ENCODE measurements around the gene KDM4B.

Gene KDM4B

DNA sequence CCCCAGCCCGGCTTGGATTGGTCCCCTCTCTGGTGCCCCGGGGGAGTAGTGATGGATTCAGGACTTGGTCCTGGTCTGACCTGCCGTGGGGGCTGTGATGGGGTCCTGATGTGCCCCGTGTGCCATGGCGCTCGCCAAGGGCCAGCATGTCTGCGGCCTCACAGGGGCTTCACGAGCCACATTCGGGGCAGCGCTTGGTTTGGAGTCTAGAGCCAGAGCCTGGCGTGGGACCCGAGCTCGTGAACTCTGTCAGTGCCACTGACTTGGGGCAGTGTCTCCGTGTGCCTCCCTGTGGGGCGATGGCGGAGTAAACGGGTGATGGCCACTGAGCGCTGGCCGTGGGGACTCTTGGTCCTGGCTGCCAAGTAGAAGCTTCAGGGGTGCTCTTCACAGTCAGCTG is 17.1 kb downstream of the KDM4B start:
- DNase-seq = no peak

DNA sequence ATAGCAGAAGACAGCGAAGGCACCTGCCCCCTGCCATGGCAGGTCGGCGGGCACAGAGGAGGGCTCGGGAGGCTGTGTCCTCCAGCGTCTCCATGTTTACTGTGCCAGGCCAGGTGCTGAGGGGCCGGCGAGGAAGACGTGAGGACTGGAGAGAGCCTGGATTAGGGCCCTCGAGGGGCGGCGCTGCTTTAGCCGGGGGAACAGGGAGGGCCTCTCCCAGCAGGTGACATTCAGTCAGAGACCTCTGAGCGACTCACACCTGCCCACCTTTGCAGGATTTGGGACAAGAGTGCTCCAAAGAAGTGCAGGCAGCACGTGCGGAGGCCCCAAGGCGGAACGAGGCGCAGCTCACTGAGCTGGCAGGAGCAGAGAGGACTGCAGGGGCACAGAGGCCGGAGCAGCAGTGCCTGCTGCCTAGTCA is 17.6 kb downstream of the KDM4B start:
- no peak for DNase-seq

GRCh38 chr19:4987256-4987655 is 18.3 kb downstream of the KDM4B start:
- no peak for DNase-seq

- DNase-seq = no peak
Measured at GRCh38 chr19:4987692-4988370, 18.9 kb downstream of the KDM4B start.

DNA sequence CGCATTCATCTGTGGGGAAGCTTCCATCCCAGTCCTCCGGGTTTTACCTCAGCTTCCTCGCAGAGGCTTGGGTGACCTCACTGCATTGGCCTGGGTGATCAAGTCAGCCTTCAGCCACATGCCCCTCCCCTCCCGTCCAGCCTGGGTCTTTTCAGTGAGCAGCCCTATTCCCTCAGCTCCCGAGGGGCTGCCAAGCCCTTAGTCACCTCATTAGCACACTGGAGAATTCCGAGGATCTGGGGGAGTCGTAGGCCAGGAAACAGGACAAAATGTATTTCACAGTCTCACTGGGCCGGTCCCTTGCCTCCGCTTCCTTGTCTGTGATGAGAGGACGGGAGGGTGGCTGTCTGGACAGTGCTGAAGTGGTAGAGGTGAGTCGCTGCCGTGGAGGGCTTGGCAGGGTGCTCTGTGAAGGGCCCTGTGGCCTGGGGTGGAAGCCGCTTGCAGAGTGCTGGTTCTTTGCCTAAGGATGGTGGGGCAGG is 19.9 kb downstream of the KDM4B start:
- no peak for DNase-seq

DNA sequence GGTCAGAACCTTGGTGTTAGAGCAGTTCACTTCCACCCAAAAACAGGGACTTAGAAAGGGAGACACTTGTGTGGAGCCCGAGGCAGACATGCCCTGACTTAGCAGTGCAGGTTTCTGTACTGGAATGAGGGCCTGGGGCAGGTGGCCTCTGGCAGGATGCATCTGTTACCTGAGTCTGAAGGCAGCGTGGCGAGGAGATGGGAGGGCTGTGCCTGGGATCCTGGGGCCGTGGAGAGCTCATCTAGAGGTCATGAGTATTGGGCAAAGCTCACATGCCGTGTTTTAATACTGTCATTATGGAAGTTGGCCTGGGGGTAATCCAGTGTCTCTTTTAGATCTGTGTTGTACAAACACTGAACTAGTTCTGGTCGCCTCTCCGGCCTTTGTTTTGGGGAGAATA is 21.4 kb downstream of the KDM4B start:
- DNase-seq = no peak

- no peak for DNase-seq
Measured at GRCh38 chr19:4991538-4991937, 22.6 kb downstream of the KDM4B start.

DNA sequence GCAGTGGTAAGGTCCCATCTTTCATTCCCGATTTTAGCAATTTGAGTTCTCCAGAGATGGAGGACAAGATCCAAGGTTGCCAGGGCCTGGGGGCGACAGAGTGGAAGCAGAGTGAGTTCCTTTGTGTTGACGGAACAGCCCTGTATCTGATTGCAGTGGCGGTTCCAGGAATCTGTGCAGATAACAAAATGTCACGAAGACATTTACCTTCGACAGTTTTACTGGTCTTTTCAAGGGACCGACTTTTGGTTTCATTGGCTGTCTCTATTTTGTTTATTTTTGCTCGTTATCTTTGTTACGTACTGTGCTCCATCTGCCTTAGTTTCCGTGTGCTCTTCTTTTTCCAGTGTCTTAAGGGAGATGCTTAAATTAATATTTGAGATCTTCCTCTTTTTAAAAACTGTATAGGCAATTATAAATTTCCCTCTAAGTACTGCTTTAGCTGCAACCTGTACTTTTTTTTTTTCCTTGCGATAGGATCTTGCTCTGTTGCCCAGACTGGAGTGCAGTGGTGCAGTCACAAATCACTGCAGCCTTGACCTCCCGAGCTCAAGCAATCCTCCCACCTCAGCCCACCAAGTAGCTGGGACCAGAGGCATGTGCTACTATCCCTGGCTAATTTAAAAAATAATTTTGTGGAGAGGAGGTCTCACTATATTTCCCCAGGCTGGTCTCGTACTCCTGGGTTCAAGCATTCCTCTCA is 23.2 kb downstream of the KDM4B start:
- no peak for DNase-seq

DNA sequence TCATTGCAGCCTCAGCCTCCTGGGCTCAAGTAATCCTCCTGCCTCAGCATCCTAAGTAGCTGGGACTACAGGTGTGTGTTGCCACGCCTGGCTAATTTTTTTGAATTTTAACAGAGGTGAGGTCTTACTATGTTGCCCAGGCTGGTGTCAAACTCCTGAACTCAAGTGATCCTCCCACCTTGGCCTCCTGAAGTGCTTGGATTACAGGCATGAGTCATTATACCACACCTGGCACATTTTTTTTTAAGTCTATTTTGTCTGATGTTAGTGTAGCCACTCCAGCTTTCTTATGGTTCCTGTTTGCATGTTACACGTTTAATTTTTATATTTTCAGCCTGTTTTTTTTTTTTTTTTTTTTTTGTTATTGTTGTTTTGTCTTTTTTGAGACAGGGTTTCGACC is 24.8 kb downstream of the KDM4B start:
- no peak for DNase-seq

DNA sequence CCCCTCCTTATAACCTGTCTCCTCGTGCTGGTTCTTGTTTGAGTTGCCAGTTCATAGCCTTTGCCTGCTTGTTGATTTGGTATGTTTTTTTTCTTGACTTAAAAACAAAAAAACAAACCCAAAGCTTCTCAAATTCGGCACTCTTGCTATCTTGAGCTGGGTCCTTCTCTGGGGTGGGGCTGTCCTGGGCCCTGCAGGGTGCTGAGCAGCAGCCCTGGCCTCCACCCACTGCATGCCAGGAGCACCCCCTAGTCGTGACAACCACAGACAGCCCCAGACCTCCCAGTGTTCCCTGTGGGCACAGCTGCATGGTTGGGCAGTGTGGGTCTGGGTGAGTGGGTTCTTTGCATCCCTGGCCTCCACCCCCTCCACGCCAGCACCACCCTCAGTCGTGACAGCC is 27.8 kb downstream of the KDM4B start:
- DNase-seq = no peak

- no peak for DNase-seq
Measured at GRCh38 chr19:4997297-4997696, 28.4 kb downstream of the KDM4B start.

- no peak for DNase-seq
Measured at GRCh38 chr19:5000120-5000611, 31.3 kb downstream of the KDM4B start.

- DNase-seq = no peak
Measured at GRCh38 chr19:5001615-5002014, 32.7 kb downstream of the KDM4B start.

DNA sequence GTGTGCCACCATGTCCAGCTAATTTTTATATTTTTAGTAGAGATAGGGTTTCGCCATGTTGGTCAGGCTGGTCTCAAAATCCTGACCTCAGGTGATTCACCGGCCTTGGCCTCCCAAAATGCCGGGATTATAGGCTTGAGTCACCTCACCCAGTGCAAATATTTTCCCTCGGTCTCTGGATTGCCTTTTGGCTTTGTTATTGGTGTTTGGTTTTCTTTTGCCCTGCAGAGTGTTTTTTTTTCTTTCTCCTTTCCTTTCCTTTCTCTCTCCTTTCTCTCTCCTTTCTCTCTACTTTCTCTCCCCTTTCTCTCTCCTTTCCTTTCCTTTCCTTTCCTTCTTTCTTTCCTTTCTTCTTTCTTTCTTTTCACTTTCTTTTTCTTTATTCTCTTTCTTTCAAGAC is 33.2 kb downstream of the KDM4B start:
- no peak for DNase-seq

DNA sequence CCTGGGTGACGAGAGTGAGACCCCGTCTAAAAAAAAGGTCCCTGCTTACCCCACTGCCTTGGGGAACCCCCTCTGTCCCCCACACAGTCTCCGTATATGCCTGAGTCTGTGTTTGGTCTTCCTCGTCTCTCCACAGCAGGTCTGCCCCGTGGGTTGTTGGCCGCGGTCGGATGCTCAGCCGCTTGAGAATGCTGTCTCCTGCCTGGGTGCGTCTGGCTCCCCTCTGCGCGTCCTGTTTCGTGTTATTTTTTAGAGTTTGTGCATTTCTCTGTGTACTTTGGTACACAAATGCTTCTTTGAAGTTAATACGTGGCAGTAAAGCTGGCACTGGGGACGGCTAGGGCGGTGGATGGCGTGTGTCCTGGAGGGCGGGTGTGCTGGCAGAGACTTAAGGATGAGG is 34.9 kb downstream of the KDM4B start:
- no peak for DNase-seq

DNA sequence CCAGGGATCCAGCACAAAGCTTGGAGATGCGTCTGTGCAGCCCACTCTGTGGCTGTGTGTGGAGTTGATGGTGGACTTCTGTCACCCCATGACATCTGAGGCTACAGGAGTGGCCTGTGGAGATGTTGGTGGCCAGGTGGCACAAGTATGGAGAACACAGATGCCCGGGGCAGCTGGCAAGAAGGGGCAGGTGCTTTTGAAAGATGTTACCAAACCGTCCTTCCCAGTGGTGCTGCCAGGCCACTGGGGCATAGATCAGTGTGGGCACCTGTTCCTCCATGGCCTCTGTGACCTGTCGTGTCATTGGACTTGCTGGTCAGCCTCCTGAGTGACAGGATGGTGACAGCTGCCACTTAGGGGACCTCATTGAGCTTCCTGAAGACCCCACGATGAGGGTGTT is 36.2 kb downstream of the KDM4B start:
- no peak for DNase-seq

DNA sequence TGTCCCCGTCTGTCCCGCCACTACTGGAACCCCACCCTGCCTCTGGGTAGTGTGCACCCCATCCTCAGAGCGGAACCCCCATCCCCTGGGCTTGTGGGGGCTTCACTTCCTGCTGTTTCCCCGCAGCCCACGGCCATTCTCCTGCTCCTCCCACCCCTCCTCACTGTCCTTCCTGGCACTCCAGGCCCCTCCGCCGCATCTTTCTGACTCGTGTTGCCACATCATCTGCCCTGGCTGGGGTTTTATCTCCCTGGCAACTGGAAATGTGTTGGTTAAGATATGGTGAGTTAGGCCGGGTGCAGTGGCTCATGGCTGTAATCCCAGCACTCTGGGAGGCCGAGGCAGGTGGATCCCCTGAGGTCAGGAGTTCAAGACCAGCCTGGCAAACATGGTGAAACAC is 37.3 kb downstream of the KDM4B start:
- DNase-seq = no peak

DNA sequence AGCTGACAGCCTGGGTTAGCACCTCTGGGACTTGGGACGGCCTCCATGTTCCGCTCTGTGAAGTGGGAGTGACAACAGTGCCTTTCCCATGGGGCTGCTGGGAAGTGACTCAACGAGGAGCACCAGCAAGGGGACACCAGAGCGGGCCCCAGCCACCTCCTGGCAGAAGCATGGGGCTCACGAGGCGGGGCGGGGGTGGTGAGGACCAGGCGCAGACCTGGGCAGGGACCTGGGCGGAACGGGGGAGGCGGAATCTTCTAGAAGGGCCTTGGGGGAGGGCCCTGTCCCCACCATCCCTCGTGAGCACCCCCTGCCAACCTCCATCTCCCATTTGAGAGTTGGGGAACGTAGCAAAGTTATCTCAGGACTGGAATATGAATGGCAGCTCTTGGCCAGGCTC is 37.9 kb downstream of the KDM4B start:
- DNase-seq = no peak

GRCh38 chr19:5011476-5012238 is 42.7 kb downstream of the KDM4B start:
- DNase-seq = no peak

DNA sequence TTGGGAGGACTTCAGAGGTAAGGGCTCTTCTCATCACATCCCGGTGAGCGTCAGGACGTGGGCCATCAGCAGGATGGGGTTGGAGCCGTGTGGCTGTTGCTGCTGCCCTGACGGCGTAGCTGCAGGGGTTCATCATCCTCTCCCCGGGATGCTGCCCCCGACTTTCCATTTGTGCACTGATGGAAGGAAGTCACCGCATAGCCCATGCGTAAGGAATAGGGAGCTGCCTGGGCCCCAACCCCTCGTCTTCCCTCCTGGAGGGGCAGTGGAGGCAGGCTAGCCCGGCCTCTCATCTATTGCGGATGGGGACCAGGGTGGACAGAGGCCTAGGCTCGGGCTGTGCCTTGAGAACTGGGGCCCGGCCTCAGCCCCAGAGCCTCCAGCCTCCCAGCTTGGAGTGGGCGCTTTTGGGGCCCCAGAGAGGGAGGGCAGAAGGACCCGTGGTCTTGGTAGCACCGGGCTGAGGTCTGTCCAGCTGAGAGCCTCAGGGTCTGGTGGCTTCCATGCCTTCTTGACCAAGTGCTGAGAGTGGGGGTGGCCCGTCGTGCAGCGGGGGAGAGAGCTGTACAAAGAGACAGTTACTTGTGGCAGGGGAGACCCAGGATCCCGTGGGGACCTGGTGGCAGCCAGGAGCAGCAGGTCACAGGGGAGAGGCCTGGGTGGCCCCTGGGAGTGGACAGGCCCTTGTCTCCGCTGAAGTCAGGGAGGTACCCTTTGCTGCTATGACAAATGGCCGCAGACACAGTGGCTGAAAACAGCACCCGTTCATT is 44.0 kb downstream of the KDM4B start:
- DNase-seq = no peak

GRCh38 chr19:5013761-5014160 is 44.8 kb downstream of the KDM4B start:
- DNase-seq = no peak

DNA sequence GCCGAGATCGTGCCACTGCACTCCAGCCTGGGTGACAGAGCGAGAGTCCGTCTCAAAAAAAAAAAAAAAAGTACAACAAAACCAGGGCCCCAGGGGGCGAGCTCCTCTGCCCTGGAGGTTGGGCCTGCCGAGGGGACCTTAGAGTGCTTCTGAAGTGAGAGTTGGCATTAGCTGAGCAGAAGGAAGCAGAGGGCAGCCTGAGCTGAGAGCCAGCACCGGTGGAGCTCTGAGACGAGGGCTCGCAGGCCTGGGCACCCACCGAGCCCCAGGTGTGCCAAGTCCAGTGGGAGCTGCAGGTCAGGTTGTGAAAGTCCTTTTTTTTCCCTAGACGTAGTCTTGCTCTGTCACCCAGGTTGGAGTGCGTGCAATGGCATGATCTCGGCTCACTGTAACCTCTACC is 46.0 kb downstream of the KDM4B start:
- DNase-seq = no peak

GRCh38 chr19:5016268-5016667 is 47.4 kb downstream of the KDM4B start:
- no peak for DNase-seq
